T47D (cell line): Measurements from ENCODE around the gene CORO1A.
"Not testable (repeated sequence)": the region's sequence is repeated elsewhere in the genome, so short reads cannot be mapped to it uniquely, and the experiment has no call there.

ENCODE experiments used
- DNase-seq, 2 experiments: peaks; one replicate each; pipeline versions ENCODE4 v3.0.0 to v3.0.0-alpha.2; 2011 to 2012; ENCODE audit warnings: low read depth in 1 of 2, low spot score in 1 of 2
- JUND ChIP-seq: IDR thresholded peaks from 2 replicates; pipeline ENCODE4 v1.6.1; 2012; ENCODE audit warnings: low read depth
- in situ Hi-C: cut with HindIII; loops from 2 replicates; pipeline ENCODE4 v1.10.0; 2016; ENCODE audit warnings: low sequenced_read_pairs, low pct_unique_long_range_greater_than_20kb

The CORO1A gene

DNA sequence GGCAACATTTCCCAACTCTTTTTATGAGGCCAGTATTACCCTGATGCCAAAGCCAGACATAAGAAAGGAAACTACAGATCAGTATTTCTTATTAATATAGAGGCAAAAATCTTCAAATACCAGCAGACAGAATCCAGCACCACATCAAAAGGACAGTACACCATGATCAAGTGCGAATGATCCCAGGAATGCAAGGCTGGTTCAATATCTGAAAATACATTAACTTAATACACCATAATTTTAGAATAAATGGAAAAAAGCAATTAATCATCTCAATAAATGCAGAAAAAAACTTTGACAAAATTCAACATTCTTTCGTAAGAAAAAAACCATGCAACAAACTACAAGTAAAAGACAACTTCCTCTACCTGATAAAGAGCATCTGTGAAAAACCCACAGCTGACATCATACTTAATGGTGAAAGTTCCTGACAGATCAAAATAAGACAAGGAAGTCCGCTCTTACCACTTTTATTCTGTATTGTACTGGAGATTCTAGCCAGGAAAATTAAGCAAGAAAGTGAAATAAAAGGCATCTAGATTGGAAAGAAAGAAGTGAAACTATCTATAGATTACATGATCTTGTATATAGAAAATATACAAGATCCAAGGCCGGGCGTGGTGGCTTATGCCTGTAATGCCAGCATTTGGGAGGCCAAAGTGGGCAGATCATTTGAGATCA, 34.0 kb upstream of the CORO1A start:
- TF ChIP-seq JUND: no peak
- in situ Hi-C loops: no loop called here
- DNase-seq: no peak

DNA sequence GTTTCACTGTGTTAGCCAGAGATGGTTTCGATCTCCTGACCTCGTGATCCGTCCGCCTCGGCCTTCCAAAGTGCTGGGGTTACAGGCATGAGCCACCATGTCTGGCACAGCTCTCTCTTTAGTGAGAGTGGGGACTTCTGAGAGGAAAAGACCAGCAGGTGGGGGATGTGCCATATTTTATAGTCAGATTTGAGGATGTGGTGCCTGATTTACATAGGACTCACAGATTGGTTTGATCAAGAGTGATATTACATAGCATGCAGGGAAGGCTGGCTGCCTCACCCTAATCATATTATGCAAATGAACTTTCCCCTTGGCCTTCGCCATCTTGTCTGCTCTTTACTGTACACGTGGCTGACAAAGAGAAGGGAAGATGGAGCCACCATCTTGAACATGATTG, 32.3 kb upstream of the CORO1A start:
- in situ Hi-C loops: no loop called here

DNA sequence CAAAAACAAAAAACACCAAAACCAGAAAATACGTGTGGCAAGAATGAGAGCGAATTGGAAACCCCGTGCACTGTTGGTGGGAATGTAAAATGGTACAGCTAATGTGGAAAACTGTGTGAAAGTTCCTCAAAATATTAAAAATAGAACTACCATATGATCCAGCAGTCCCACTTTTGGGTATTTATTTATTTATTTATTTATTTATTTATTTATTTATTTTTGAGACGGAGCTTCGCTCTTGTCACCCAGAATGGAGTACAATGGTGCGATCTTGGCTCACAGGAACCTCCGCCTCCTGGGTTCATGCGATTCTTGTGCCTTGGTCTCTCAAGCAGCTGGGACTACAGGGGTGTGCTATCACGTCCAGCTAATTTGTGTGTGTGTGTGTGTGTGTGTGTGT, 30.9 kb upstream of the CORO1A start:
- in situ Hi-C loops: no loop called here
- TF ChIP-seq JUND: no peak

More for the DNA sequence above, 32.3 kb upstream of the CORO1A start:
- no peak for DNase-seq
- no peak for TF ChIP-seq JUND

DNA sequence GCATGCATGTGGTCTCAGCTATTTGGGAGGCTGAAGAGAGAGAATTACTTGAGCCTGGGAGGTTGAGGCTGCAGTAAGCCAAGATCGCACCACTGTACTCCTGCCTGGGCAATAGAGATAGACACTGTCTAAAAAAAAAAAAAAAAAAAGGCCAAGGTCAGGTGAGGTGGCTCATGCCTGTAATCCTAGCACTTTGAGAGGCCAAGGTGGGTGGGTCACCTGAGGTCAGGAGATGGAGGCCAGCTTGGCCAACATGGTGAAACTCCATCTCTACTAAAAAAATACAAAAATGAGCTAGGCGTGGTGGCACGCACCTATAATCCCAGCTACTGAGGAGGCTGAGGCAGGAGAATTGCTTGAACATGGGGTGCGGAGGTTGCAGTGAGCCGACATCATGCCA, 28.2 kb upstream of the CORO1A start:
- TF ChIP-seq JUND: no peak
- DNase-seq: no peak
- in situ Hi-C loops: no loop called here

More for the DNA sequence above, 30.9 kb upstream of the CORO1A start:
- DNase-seq: no peak

DNA sequence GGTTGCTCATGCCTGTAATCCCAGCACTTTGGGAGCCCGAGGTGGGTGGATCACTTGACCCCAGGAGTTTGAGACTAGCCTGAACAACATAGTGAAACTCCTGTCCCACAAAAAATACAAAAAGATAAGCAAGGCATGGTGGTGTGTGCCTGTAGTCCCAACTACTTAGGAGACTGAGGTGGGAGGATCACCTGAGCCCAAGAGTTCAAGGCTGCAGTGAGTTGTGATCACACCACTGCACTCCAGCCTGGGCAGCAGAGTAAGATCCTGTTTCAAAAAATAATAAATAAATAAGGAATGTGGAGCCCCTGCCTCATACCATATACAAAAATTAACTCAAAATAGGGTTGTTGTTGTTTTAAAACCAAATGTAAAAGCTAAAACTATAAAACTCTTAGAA, 26.2 kb upstream of the CORO1A start:
- no peak for TF ChIP-seq JUND
- no peak for DNase-seq
- in situ Hi-C loops: no loop called here

DNA sequence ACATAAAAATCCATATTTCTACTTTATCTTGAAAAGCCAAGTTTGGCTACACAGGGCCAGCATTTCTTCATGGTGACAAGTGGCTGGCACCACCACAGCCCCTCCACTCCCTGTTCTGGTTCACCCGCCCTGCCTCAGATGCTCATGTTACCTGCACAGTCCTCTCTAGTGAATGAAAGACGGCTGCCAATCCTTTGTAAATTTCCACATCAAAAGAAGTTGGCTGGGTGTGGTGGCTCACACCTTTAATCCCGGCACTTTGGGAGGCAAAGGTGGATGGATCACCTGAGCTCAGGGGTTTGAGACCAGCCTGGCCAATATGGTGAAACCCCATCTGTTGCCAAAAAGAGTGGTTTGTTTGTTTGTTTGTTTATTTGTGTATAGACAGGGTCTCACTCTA, 19.9 kb upstream of the CORO1A start:
- no peak for DNase-seq
- in situ Hi-C loops: no loop called here
- no peak for TF ChIP-seq JUND

DNA sequence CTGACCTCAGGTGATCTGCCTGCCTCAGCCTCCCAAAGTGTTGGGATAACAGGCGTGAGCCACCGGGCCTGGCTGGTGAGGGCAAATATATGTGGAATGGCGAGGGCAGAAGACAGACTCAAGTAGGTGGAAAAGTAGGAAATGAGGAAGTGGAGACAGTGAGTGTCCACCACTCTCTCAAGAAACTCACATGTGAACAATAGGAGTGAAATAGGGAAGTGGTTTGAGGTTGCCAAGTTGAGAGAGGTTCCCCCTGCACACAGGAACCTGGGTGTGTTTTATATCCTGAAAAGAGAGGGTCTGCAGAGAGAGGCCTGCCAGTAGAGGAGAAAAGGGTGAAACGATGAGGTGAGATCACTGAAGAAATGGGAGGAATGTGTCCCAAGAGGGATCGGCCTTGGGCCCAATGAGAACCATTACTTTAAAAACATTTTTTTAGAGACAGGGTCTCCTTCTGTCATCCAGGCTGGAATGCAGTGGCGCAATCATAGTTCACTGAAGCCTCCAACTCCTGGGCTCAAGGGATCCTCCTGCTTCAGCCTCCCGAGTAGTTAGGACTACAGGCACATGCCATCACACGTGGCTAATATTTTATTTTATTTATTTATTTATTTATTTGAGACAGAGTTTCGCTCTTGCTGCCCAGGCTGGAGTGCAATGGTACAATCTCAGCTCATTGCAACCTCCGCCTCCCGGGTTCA, 17.1 kb upstream of the CORO1A start:
- in situ Hi-C loops: no loop called here
- no peak for DNase-seq
- no peak for TF ChIP-seq JUND

DNA sequence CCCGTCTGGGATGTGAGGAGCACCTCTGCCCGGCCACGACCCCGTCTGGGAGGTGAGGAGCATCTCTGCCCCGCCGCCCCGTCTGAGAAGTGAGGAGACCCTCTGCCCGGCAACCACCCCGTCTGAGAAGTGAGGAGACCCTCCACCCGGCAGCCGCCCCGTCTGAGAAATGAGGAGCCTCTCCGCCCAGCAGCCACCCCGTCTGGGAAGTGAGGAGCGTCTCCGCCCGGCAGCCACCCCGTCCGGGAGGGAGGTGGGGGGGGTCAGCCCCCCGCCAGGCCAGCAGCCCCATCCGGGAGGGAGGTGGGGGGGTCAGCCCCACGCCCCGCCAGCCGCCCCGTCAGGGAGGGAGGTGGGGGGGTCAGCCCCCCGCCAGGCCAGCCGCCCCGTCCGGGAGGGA, 14.7 kb upstream of the CORO1A start:
- DNase-seq, in situ Hi-C loops: not testable (repeated sequence)

DNA sequence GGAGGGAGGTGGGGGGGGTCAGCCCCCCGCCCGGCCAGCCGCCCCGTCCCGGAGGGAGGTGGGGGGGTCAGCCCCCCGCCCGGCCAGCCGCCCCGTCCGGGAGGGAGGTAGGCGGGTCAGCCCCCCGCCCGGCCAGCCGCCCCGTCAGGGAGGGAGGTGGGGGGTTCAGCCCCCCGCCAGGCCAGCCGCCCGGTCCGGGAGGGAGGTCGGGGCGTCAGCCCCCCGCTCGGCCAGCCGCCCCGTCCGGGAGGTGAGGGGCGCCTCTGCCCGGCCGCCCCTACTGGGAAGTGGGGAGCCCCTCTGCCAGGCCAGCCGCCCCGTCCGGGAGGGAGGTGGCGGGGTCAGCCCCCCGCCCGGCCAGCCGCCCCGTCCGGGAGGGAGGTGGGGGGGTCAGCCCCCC, 14.0 kb upstream of the CORO1A start:
- DNase-seq, in situ Hi-C loops: not testable (repeated sequence)

DNA sequence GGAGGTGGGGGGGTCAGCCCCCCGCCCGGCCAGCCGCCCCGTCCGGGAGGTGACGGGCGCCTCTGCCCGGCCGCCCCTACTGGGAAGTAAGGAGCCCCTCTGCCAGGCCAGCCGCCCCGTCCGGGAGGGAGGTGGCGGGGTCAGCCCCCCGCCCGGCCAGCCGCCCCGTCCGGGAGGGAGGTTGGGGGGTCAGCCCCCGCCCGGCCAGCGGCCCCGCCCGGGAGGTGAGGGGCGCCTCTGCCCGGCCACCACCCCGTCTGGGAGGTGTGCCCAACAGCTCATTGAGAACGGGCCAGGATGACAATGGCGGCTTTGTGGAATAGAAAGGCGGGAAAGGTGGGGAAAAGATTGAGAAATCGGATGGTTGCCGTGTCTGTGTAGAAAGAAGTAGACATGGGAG, 13.3 kb upstream of the CORO1A start:
- in situ Hi-C loops, DNase-seq: not testable (repeated sequence)

DNA sequence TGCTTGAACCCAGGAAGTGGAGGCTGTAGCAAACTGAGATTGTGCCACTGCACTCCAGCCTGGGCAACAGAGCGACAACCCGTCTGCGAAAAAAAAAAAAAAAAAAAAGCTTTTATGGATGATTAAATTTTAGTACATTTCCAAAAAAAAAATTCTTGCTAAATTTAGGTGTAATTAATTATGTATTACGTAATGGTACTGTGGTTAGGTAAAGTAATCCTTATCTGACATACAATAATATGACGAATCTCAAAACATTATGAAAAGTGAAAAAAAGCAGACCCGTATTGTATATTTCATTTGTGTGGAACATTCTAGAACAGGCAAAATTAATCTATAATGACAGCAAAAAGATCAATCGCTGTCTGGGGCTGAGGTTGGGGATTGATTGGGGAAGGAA, 10.3 kb upstream of the CORO1A start:
- in situ Hi-C loops: no loop called here
- no peak for DNase-seq
- no peak for TF ChIP-seq JUND

DNA sequence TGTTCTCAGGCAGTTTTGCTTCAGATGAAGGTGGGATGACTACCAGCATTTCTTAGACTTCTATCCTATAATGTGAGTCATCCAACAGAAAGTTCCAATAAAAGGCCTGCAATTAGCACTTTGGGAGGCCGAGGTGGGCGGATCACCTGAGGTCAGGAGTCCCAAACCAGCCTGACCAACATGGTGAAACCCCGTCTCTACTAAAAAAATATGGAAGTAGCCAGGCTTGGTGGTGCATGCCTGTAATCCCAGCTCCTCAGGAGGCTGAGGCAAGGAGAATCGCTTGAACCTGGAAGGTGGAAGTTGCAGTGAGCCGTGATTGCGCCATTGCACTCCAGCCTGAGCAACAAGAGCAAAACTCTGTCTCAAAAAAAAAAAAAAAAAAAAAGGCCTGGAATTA, 6.5 kb upstream of the CORO1A start:
- in situ Hi-C loops, DNase-seq: not testable (repeated sequence)

DNA sequence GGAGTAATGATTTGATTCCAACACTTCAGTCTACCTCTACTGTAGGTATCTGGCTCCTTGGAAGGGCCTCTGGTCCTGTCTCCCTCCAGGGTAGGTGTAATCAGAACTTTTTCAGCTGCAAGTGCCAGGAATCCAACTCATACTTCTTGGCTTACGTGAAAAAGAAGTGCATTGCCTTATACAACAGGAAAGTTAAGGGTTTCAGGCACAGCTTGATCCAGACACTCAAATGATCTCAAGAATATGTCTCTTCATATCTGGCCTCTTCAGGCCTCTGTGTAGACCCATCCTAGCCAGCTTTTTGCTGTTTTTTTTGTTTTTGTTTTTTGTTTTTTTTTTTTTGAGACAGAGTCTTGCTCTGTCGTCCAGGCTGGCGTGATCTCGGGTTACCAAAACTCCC, 4.2 kb upstream of the CORO1A start:
- no peak for TF ChIP-seq JUND
- in situ Hi-C loops: no loop called here

DNA sequence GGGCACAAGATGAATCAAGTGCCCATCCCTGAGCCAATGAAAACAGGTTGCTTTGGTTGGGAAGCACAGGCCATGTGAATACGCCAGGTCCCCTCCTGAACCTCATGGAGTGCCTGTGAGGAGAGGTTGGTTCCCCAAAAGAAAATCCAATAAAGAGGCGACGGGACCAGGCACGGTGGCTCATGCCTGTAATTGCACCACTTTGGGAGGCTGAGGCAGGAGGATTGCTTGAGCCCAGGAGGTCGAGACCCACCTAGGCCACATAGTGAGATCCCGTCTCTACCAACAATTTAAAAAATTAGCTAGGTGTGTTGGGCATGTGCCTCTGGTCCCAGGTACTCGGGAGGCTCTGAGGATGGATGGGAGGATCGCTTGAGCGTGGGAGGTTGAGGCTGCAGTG, 3.5 kb upstream of the CORO1A start:
- DNase-seq: no peak
- TF ChIP-seq JUND: no peak
- in situ Hi-C loops: no loop called here

More for the DNA sequence above, 4.2 kb upstream of the CORO1A start:
- no peak for DNase-seq
